Astrocyte of the spinal cord (primary cell): ENCODE data around the gene BRIP1.
"Not testable (repeated sequence)": the region's sequence is repeated elsewhere in the genome, so short reads cannot be mapped to it uniquely, and the experiment has no call there.

Experiments used
- DNase-seq: peaks from one replicate; pipeline ENCODE4 v3.0.0; 2011; ENCODE audit warnings: low read depth, low spot score
- H3K4me3 ChIP-seq: 2 replicates; pipeline ENCODE4 v1.5.1; 2011; ENCODE audit warnings: low read depth, mild to moderate bottlenecking, low read length, moderate library complexity
- CTCF ChIP-seq: IDR thresholded peaks from 2 replicates; pipeline ENCODE4 v1.5.1; 2012; ENCODE audit warnings: low read depth, mild to moderate bottlenecking, low read length, inconsistent platforms
- in situ Hi-C: cut with HindIII; loops from 2 replicates; pipeline ENCODE4 v1.10.0; 2017; ENCODE audit warnings: low sequenced_read_pairs

The BRIP1 gene

DNA sequence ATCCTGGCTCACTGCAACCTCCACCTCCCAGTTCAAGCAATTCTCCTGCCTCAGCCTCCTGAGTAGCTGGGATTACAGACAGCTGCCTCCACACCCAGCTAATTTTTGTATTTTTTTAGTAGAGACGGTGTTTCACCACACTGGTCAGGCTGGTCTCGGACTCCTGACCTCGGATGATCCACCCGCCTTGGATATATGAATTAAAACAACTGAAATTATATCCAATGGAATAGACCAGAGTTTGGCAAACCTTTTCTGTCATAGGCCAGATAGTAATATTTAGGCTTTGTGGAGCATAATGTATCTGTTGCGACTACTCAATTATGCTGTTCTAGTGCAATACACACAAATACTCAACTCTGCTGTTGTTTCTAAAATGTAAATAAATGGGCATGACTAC is 178.5 kb downstream of the BRIP1 start:
- in situ Hi-C loops: no loop called here
- no peak for TF ChIP-seq CTCF
- DNase-seq: no peak
- H3K4me3 ChIP-seq: no peak overlapping the region

DNA sequence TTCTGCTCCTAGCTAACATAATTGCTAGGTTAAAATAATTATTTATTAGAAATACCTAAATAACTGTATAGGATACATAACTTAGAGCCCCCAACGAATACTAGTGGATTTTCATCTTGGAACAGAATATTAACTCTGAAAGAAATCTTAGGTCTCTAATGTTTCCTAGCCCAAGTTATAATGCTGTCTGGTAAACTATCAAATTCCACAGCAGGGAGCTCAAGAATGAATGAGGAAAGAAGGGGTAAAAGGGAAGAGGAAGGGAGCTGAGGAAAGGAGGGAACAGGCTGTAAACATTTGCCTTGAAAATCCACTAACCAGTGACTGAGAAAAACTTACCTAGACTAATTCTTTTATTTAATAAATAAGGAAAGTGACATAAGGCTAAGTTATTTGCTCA is 179.2 kb downstream of the BRIP1 start:
- in situ Hi-C loops: no loop called here
- no peak overlapping the region for H3K4me3 ChIP-seq
- DNase-seq: no peak
- no peak for TF ChIP-seq CTCF

DNA sequence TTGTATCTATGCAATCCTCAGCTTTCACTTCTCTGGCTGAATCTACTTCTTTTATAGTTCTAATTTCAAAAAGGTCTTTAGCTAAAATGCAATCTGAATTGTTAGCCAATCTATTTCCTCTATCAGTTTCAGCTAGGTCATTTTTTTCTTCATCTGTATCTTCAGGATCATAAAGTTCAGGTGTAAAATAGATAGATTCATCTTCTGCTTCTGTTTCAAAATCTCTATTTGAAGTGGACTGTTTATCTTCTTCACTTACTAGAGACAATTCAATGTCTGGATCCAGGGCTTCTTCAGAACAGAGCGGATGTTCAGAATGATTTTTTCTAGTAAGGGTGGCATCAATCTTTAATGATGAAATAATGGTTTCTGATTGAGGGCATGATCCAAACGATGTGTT is 179.9 kb downstream of the BRIP1 start:
- H3K4me3 ChIP-seq: no peak overlapping the region
- in situ Hi-C loops: no loop called here
- DNase-seq: no peak
- no peak for TF ChIP-seq CTCF

DNA sequence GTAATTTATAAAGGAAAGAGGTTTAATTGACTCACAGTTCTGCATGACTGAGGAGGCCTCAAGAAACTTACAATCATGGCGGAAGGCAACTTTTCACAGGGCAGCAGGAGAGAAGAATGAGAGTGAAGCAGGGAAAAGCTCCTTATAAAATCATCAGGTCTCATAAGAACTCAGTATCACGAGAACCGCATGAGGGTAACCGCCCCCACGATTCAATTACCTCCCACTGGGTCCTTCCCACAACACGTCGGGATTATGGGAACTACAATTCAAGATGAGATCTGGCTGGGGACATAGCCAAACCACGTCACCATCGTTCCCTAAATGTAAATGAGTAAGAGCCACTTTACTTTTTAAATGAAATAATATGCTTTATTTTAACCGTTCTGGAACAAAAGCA is 182.4 kb downstream of the BRIP1 start:
- in situ Hi-C loops: no loop called here

DNA sequence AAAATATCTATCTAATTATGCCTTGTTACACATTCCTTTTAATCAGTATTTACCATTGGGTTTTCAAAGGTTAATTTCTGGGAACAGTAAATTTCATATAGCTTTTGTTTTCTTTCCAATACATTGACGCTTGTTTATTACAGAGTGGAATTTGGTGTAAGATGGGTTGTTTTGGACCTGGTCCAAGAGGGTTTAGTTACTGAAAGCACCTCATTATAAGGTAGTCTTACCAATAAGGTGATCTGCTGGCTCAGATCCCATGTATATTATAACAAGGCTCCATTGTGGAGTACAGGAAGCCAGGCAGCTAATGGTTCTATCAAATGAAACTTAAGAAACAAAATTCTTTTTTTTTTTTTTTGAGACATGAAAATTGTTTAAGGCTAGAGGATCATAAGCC is 185.0 kb downstream of the BRIP1 start:
- TF ChIP-seq CTCF: no peak

More for the DNA sequence above, 182.4 kb downstream of the BRIP1 start:
- TF ChIP-seq CTCF: no peak
- no peak overlapping the region for H3K4me3 ChIP-seq
- no peak for DNase-seq

GRCh38 chr17:61677150-61677811 is 186.0 kb downstream of the BRIP1 start:
- in situ Hi-C loops, H3K4me3 ChIP-seq, DNase-seq: not testable (repeated sequence)

More for the DNA sequence above, 185.0 kb downstream of the BRIP1 start:
- in situ Hi-C loops: no loop called here
- no peak for DNase-seq
- no peak overlapping the region for H3K4me3 ChIP-seq

DNA sequence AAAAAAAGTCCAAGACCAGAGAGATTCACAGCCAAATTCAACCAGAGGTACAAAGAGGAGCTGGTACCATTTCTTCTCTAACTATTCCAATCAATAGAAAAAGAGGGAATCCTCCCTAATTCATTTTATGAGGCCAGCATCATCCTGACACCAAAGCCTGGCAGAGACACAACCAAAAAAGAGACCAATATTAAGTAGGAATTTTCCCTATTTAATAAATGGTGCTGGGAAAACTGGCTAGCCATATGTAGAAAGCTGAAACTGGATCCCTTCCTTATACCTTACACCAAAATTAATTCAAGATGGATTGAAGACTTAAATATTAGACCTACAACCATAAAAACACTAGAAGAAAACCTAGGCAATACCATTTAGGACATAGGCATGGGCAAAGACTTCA is 186.8 kb downstream of the BRIP1 start:
- H3K4me3 ChIP-seq, DNase-seq, in situ Hi-C loops: not testable (repeated sequence)

GRCh38 chr17:61674609-61675008 is 188.7 kb downstream of the BRIP1 start:
- DNase-seq, H3K4me3 ChIP-seq, in situ Hi-C loops: not testable (repeated sequence)

DNA sequence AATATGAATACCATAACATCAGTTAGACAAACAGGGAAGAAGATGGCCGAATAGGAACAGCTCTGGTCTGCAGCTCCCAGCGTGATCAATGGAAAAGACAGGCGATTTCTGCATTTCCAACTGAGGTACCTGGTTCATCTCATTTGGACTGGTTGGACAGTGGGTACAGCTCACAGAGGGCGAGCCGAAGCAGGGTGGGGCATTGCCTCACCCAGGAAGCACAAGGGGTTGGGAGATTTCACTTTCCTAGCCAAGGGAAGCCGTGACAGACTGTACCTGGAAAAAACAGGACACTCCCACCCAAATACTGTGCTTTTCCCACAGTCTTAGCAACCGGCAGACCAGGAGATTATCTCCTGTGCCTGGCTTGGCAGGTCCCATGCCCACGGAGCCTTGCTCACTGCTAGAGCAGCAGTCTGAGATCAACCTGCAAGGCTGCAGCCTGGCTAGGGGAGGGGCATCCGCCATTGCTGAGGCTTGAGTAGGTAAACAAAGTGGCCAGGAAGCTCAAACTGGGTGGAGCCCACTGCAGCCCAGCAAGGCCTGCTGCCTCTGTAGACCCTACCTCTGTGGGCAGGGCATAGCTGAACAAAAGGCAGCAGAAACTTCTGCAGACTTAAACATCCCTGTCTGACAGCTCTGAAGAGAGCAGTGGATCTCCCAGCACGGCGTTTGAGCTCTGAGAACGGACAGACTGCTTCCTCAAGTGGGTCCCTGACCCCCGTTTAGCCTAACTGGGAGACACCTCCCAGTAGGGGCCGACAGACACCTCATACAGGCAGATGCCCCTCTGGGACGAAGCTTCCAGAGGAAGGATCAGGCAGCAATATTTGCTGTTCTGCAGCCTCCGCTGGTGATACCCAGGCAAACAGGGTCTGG is 190.1 kb downstream of the BRIP1 start:
- in situ Hi-C loops, DNase-seq, H3K4me3 ChIP-seq: not testable (repeated sequence)
